ENCODE data around the gene DDIT4. TPM values are rescaled to one million over a fixed set of nuclear protein-coding genes. Genes with fewer than 3 reads are reported as not detected.

The DDIT4 gene
- polyA plus RNA-seq, 1 experiment, result 174 TPM

GRCh38 chr10:72250666-72251065, 23.1 kb upstream of the DDIT4 start:
- Histone ChIP-seq H3K36me3 (ENCODE audit: control insufficient read depth, insufficient read depth, low read length) (no peaks in the 10 kb centered on the region), H3K27me3 (ENCODE audit: control insufficient read depth, insufficient read depth, low read length) (no peaks in the 10 kb centered on the region), H3K4me3 (ENCODE audit: low read depth, low read length) (no peak overlapping the region)
- POLR2A ChIA-PET, result interaction anchor here (0.6 kb wide), 1 partner anchor 1847 kb away, joined by 6 read pairs; the partner anchor contains the start of gene EIF4EBP2
- no peak for TF ChIP-seq CTCF (IDR thresholded peaks at IDR 0.05; ENCODE audit: insufficient read depth, low read depth, low read length)
- CTCF ChIA-PET, result interaction anchor here (0.7 kb wide), 1 partner anchor 355 kb away, joined by 3 read pairs; no protein-coding TSS in a partner anchor
- no peak for DNase-seq (ENCODE audit: low read depth)

- no peaks in the 10 kb centered on the region for H3K36me3 ChIP-seq (ENCODE audit: control insufficient read depth, insufficient read depth, low read length)
- CTCF ChIA-PET, result no interaction called here
- H3K4me3 ChIP-seq (ENCODE audit: low read depth, low read length), result no peak overlapping the region
- TF ChIP-seq CTCF (IDR thresholded peaks at IDR 0.05; ENCODE audit: insufficient read depth, low read depth, low read length), result no peak
- no peaks in the 10 kb centered on the region for H3K27me3 ChIP-seq (ENCODE audit: control insufficient read depth, insufficient read depth, low read length)
- POLR2A ChIA-PET, result interaction anchor here (0.6 kb wide), 1 partner anchor 1848 kb away, joined by 6 read pairs; the partner anchor contains the start of gene EIF4EBP2
- no peak for DNase-seq (ENCODE audit: low read depth)
Measured at GRCh38 chr10:72251635-72252034, 22.1 kb upstream of the DDIT4 start.

GRCh38 chr10:72252972-72253371, 20.8 kb upstream of the DDIT4 start:
- no peak for TF ChIP-seq CTCF (IDR thresholded peaks at IDR 0.05; ENCODE audit: insufficient read depth, low read depth, low read length)
- H3K4me3 ChIP-seq (ENCODE audit: low read depth, low read length), result no peak overlapping the region
- DNase-seq (ENCODE audit: low read depth), result no peak
- ChIA-PET POLR2A (no interaction called here), CTCF (interaction anchor here (1.1 to 1.4 kb wide), 5 partner anchors 10 to 204 kb away, joined by 3 to 7 read pairs (median 5); partner anchors contain the start of gene DDIT4)
- H3K27me3 ChIP-seq (ENCODE audit: control insufficient read depth, insufficient read depth, low read length), result no peaks in the 10 kb centered on the region
- H3K36me3 ChIP-seq (ENCODE audit: control insufficient read depth, insufficient read depth, low read length), result no peaks in the 10 kb centered on the region

GRCh38 chr10:72253578-72253977, 20.1 kb upstream of the DDIT4 start:
- Histone ChIP-seq H3K27me3 (ENCODE audit: control insufficient read depth, insufficient read depth, low read length) (no peaks in the 10 kb centered on the region), H3K4me3 (ENCODE audit: low read depth, low read length) (no peak overlapping the region), H3K36me3 (ENCODE audit: control insufficient read depth, insufficient read depth, low read length) (no peaks in the 10 kb centered on the region)
- no peak for TF ChIP-seq CTCF (IDR thresholded peaks at IDR 0.05; ENCODE audit: insufficient read depth, low read depth, low read length)
- ChIA-PET POLR2A (no interaction called here), CTCF (interaction anchor here (1.2 to 1.4 kb wide), 3 partner anchors 20 to 205 kb away, joined by 3 to 7 read pairs (median 5); partner anchors contain the start of gene DDIT4)
- DNase-seq (ENCODE audit: low read depth), result no peak

- no peaks in the 10 kb centered on the region for H3K36me3 ChIP-seq (ENCODE audit: control insufficient read depth, insufficient read depth, low read length)
- DNase-seq (ENCODE audit: low read depth), result no peak
- H3K4me3 ChIP-seq (ENCODE audit: low read depth, low read length), result no peak overlapping the region
- no peaks in the 10 kb centered on the region for H3K27me3 ChIP-seq (ENCODE audit: control insufficient read depth, insufficient read depth, low read length)
- no peak for TF ChIP-seq CTCF (IDR thresholded peaks at IDR 0.05; ENCODE audit: insufficient read depth, low read depth, low read length)
- CTCF ChIA-PET, result interaction anchor here (1.1 to 1.7 kb wide), 3 partner anchors 20 to 82 kb away, joined by 3 to 6 read pairs (median 4); partner anchors contain the start of gene DDIT4
- POLR2A ChIA-PET, result interaction anchor here (1.0 kb wide), 1 partner anchor 18 kb away, joined by 5 read pairs; no protein-coding TSS in a partner anchor
Measured at GRCh38 chr10:72254813-72255568, 18.7 kb upstream of the DDIT4 start.

All from BJ (cell line).